Measurements from ENCODE around the gene LRRC7. TPM values are rescaled to one million over a fixed set of nuclear protein-coding genes. Genes with fewer than 3 reads are reported as not detected.

The LRRC7 gene
- total and polyA plus RNA-seq, 2 of the 13 experiments (the other 11 are each of a cell fraction or from before 2014, with no cell fraction given), result not detected

- FAIRE-seq (no peak), DNase-seq (ENCODE audit: low spot score) (no peak), ATAC-seq (no peak)
- in situ Hi-C loops (cut with HindIII; ENCODE audit: extremely low pct_ligation_motif_present, low pct_unique_long_range_greater_than_20kb) (no loop called here), intact Hi-C loops (cut with micrococcal nuclease; ENCODE audit: unreplicated experiment) (loop anchor here (5.0 kb wide), 1 partner anchor 453 kb away; no protein-coding TSS in a partner anchor)
- H4K20me1 ChIP-seq (ENCODE audit: insufficient read depth, low read length), result no peaks in the 10 kb centered on the region
- H3K27ac ChIP-seq (ENCODE audit: extremely low read length, insufficient read depth, low read length), result no peak overlapping the region
- no peaks in the 10 kb centered on the region for H3K9me3 ChIP-seq (ENCODE audit: low read length)
- no peak overlapping the region for H3K4me2 ChIP-seq (ENCODE audit: low read depth, low read length)
- H3K9ac ChIP-seq (ENCODE audit: insufficient read depth, low read depth, low read length), result no peak overlapping the region
- ChIA-PET POLR2A (no interaction called here), CTCF (ENCODE audit: low intra/inter-chr PET ratio, low total read pairs) (no interaction called here)
- BruUV-seq (replicated peaks), result no TSS peak
- H3K4me1 ChIP-seq (ENCODE audit: insufficient read depth, low read length), result no peaks in the 10 kb centered on the region
- H3K79me2 ChIP-seq (ENCODE audit: insufficient read depth, low read length), result no peaks in the 10 kb centered on the region
- H2AFZ ChIP-seq (ENCODE audit: low read length), result no peak overlapping the region
- no peaks in the 10 kb centered on the region for H3K36me3 ChIP-seq (replicated peaks in 1 of 2; ENCODE audit: control insufficient read depth in 1 of 2, insufficient read depth in 2 of 2, low read length in 2 of 2)
- TF ChIP-seq MAFK (conservative IDR thresholded peaks at IDR 0.05 in 1 of 2, IDR thresholded peaks at IDR 0.05 in 1 of 2; ENCODE audit: low read length in 2 of 2) (peak; percentile 92 to 97), PHF5A (CRISPR knock-in tag; IDR thresholded peaks at IDR 0.05; ENCODE audit: low read depth, unreplicated experiment) (no peak), MAFF (IDR thresholded peaks at IDR 0.05; ENCODE audit: low read depth, low read length) (peak; percentile 96), ZNF446 (CRISPR knock-in tag; IDR thresholded peaks at IDR 0.05) (no peak)
- TF ChIP-seq, protein P1, sequence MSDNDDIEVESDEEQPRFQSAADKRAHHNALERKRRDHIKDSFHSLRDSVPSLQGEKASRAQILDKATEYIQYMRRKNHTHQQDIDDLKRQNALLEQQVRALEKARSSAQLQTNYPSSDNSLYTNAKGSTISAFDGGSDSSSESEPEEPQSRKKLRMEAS (IDR thresholded peaks at IDR 0.05), result no peak
- H3K4me3 ChIP-seq (replicated peaks in 1 of 3; ENCODE audit: insufficient read depth in 1 of 3, low read depth in 2 of 3, low read length in 3 of 3), result no peak overlapping the region
- H3K27me3 ChIP-seq (ENCODE audit: control insufficient read depth in 1 of 2, insufficient read depth in 2 of 2, low read length in 2 of 2), result 0 out of 5 replicates have a peak, but pooled peaks cover 0 to 7% of the 10 kb centered on the region in 2 experiments
These were observed 466.2 kb downstream of the LRRC7 start for GRCh38 chr1:70033936-70034335.

- no peak overlapping the region for H3K9ac ChIP-seq (ENCODE audit: insufficient read depth, low read depth, low read length)
- BruUV-seq (replicated peaks), result no TSS peak
- no peaks in the 10 kb centered on the region for H3K9me3 ChIP-seq (ENCODE audit: low read length)
- H3K4me3 ChIP-seq (replicated peaks in 1 of 3; ENCODE audit: insufficient read depth in 1 of 3, low read depth in 2 of 3, low read length in 3 of 3), result no peak overlapping the region
- ChIA-PET POLR2A (no interaction called here), CTCF (ENCODE audit: low intra/inter-chr PET ratio, low total read pairs) (no interaction called here)
- no peaks in the 10 kb centered on the region for H3K36me3 ChIP-seq (replicated peaks in 1 of 2; ENCODE audit: control insufficient read depth in 1 of 2, insufficient read depth in 2 of 2, low read length in 2 of 2)
- DNase-seq (ENCODE audit: low spot score) (peak; percentile 13), FAIRE-seq (no peak), ATAC-seq (peak; percentile 48)
- in situ Hi-C loops (cut with HindIII; ENCODE audit: extremely low pct_ligation_motif_present, low pct_unique_long_range_greater_than_20kb) (no loop called here), intact Hi-C loops (cut with micrococcal nuclease; ENCODE audit: unreplicated experiment) (loop anchor here (5.0 kb wide), 1 partner anchor 453 kb away; no protein-coding TSS in a partner anchor)
- no peak overlapping the region for H3K27ac ChIP-seq (ENCODE audit: extremely low read length, insufficient read depth, low read length)
- H3K27me3 ChIP-seq (ENCODE audit: control insufficient read depth in 1 of 2, insufficient read depth in 2 of 2, low read length in 2 of 2), result 0 out of 5 replicates have a peak, but pooled peaks cover 0 to 7% of the 10 kb centered on the region in 2 experiments
- no peak overlapping the region for H3K4me2 ChIP-seq (ENCODE audit: low read depth, low read length)
- peak; percentile 36 for TF ChIP-seq STAG1 (CRISPR knock-in tag; IDR thresholded peaks at IDR 0.05)
- TF ChIP-seq ZNF709 (CRISPR knock-in tag; IDR thresholded peaks at IDR 0.05), result no peak
- TF ChIP-seq ZNF543 (CRISPR knock-in tag; IDR thresholded peaks at IDR 0.05), result no peak
- TF ChIP-seq, protein P2, sequence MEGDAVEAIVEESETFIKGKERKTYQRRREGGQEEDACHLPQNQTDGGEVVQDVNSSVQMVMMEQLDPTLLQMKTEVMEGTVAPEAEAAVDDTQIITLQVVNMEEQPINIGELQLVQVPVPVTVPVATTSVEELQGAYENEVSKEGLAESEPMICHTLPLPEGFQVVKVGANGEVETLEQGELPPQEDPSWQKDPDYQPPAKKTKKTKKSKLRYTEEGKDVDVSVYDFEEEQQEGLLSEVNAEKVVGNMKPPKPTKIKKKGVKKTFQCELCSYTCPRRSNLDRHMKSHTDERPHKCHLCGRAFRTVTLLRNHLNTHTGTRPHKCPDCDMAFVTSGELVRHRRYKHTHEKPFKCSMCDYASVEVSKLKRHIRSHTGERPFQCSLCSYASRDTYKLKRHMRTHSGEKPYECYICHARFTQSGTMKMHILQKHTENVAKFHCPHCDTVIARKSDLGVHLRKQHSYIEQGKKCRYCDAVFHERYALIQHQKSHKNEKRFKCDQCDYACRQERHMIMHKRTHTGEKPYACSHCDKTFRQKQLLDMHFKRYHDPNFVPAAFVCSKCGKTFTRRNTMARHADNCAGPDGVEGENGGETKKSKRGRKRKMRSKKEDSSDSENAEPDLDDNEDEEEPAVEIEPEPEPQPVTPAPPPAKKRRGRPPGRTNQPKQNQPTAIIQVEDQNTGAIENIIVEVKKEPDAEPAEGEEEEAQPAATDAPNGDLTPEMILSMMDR (CRISPR knock-in tag; IDR thresholded peaks at IDR 0.05), result peak; percentile 35; the same call in 1 of the 2 replicates
- no peak for TF ChIP-seq TMF1 (CRISPR knock-in tag; IDR thresholded peaks at IDR 0.05; ENCODE audit: low read depth)
- no peaks in the 10 kb centered on the region for H3K79me2 ChIP-seq (ENCODE audit: insufficient read depth, low read length)
- H2AFZ ChIP-seq (ENCODE audit: low read length), result no peak overlapping the region
- no peaks in the 10 kb centered on the region for H4K20me1 ChIP-seq (ENCODE audit: insufficient read depth, low read length)
- H3K4me1 ChIP-seq (ENCODE audit: insufficient read depth, low read length), result no peaks in the 10 kb centered on the region
- 2% methylated on average over 3 of the region's 3 CpGs for WGBS (ENCODE audit: low lambda C conversion rate)
These were observed 466.7 kb downstream of the LRRC7 start for GRCh38 chr1:70034403-70034802.

All from HepG2 (cell line).